Measurements from ENCODE around the gene MAP3K6.
"Not testable (repeated sequence)": the region's sequence is repeated elsewhere in the genome, so short reads cannot be mapped to it uniquely, and the experiment has no call there.

Gene MAP3K6

GRCh38 chr1:27366411-27367159 lies at the start of gene MAP3K6:
Gene MAP3K6, minus strand, starts transcription at chr1:27366961. Its CDS starts 364 bp downstream, at chr1:27366597.
- no peak for DNase-seq (ENCODE audit: low read depth in 2 of 2)

- DNase-seq (ENCODE audit: low read depth in 2 of 2): no peak
Observed at GRCh38 chr1:27414091-27414490, 47.3 kb upstream of the MAP3K6 start.

- DNase-seq (ENCODE audit: low read depth in 2 of 2): no peak
Observed at GRCh38 chr1:27413004-27413403, 46.2 kb upstream of the MAP3K6 start.

GRCh38 chr1:27412502-27412901 lies 45.7 kb upstream of the MAP3K6 start:
- no peak for DNase-seq (ENCODE audit: low read depth in 2 of 2)

GRCh38 chr1:27410709-27411108 lies 43.9 kb upstream of the MAP3K6 start:
- DNase-seq (ENCODE audit: low read depth in 2 of 2): no peak

- no peak for DNase-seq (ENCODE audit: low read depth in 2 of 2)
Observed at GRCh38 chr1:27409669-27410068, 42.9 kb upstream of the MAP3K6 start.

- no peak for DNase-seq (ENCODE audit: low read depth in 2 of 2)
Observed at GRCh38 chr1:27408151-27408550, 41.4 kb upstream of the MAP3K6 start.

GRCh38 chr1:27406791-27407190 lies 40.0 kb upstream of the MAP3K6 start:
- DNase-seq (ENCODE audit: low read depth in 2 of 2): not testable (repeated sequence)

- no peak for DNase-seq (ENCODE audit: low read depth in 2 of 2)
Observed at GRCh38 chr1:27406362-27406680, 39.6 kb upstream of the MAP3K6 start.

- DNase-seq (ENCODE audit: low read depth in 2 of 2): not testable (repeated sequence)
Observed at GRCh38 chr1:27405598-27406361, 39.0 kb upstream of the MAP3K6 start.

- no peak for DNase-seq (ENCODE audit: low read depth in 2 of 2)
Observed at GRCh38 chr1:27405074-27405473, 38.3 kb upstream of the MAP3K6 start.

GRCh38 chr1:27403931-27404330 lies 37.2 kb upstream of the MAP3K6 start:
- DNase-seq (ENCODE audit: low read depth in 2 of 2): no peak

GRCh38 chr1:27403065-27403726 lies 36.4 kb upstream of the MAP3K6 start:
- no peak for DNase-seq (ENCODE audit: low read depth in 2 of 2)

GRCh38 chr1:27402349-27402754 lies 35.6 kb upstream of the MAP3K6 start:
- no peak for DNase-seq (ENCODE audit: low read depth in 2 of 2)

- no peak for DNase-seq (ENCODE audit: low read depth in 2 of 2)
Observed at GRCh38 chr1:27400963-27401341, 34.2 kb upstream of the MAP3K6 start.

- no peak for DNase-seq (ENCODE audit: low read depth in 2 of 2)
Observed at GRCh38 chr1:27400082-27400962, 33.6 kb upstream of the MAP3K6 start.

- DNase-seq (ENCODE audit: low read depth in 2 of 2): no peak
Observed at GRCh38 chr1:27399251-27400025, 32.7 kb upstream of the MAP3K6 start.

GRCh38 chr1:27398405-27399149 lies 31.8 kb upstream of the MAP3K6 start:
- DNase-seq (ENCODE audit: low read depth in 2 of 2): no peak

GRCh38 chr1:27397749-27398148 lies 31.0 kb upstream of the MAP3K6 start:
- DNase-seq (ENCODE audit: low read depth in 2 of 2): no peak

- no peak for DNase-seq (ENCODE audit: low read depth in 2 of 2)
Observed at GRCh38 chr1:27397110-27397509, 30.3 kb upstream of the MAP3K6 start.
